HFFc6 (cell line): Measurements from ENCODE around the gene PPP1R3A. TPM values are rescaled to one million over a fixed set of nuclear protein-coding genes. Genes with fewer than 3 reads are reported as not detected.

Experiments
- DNase-seq: peaks from one replicate; pipeline ENCODE4 v3.0.0-alpha.2; 2018
- H3K27ac Mint-ChIP-seq: 2 replicates; pipeline ENCODE4 v1.8.0; 2020; ENCODE audit warnings: mild to moderate bottlenecking, mixed read lengths
- H3K27me3 Mint-ChIP-seq: 2 replicates; pipeline ENCODE4 v1.8.0; 2021; ENCODE audit warnings: mild to moderate bottlenecking, moderate library complexity, mixed read lengths; ENCODE audit not compliant: insufficient read depth
- H3K36me3 Mint-ChIP-seq: 2 replicates; pipeline ENCODE4 v1.8.0; 2021; ENCODE audit warnings: low read depth, mixed read lengths
- H3K4me1 Mint-ChIP-seq: 2 replicates; pipeline ENCODE4 v1.8.0; 2020; ENCODE audit warnings: low read depth, mixed read lengths
- H3K4me3 Mint-ChIP-seq: 2 replicates; pipeline ENCODE4 v1.8.0; 2020; ENCODE audit warnings: mild to moderate bottlenecking, moderate library complexity, mixed read lengths
- H3K9me3 Mint-ChIP-seq: 2 replicates; pipeline ENCODE4 v1.8.0; 2020; ENCODE audit warnings: mild to moderate bottlenecking, mixed read lengths
- long read RNA-seq: library from polyadenylated mRNA; unstranded; transcript quantifications from one replicate; pipeline ENCODE4 v2.0.0, GENCODE V29; 2019
- total RNA-seq, 6 experiments: library from RNA; stranded (reverse); fragmentation: NEBNext Ultra II Directional; extraction: Animal tissue kit (Norgen Biotek cat#: 25700); gene quantifications; 2 replicates in 1 of 6; 3 replicates in 5 of 6; pipeline ENCODE4 v1.2.3, GENCODE V29; 2021
- TF ChIP-seq, protein P1 (sequence below): fragments of 200-600 bp; sonication (generic); IDR thresholded peaks from 2 replicates; pipeline ENCODE4 v1.5.0; 2021; ENCODE audit warnings: antibody characterized with exemption, mild to moderate bottlenecking

The PPP1R3A gene
- total RNA-seq = not detected
- long read RNA-seq = 0 reads

GRCh38 chr7:113918946-113919345, at the start of gene PPP1R3A:
PPP1R3A (minus strand) TSS chr7:113919009; CDS start chr7:113918996, 13 bp downstream.
- H3K4me3 Mint-ChIP-seq = no peak within 1 kb of the TSS
- DNase-seq = no peak
- H3K9me3 Mint-ChIP-seq = peaks cover 5% of the 10 kb centered on the region; the same call in 1 of the 2 replicates
- H3K36me3 Mint-ChIP-seq = no peaks in the 10 kb centered on the region
- TF ChIP-seq, protein P1, sequence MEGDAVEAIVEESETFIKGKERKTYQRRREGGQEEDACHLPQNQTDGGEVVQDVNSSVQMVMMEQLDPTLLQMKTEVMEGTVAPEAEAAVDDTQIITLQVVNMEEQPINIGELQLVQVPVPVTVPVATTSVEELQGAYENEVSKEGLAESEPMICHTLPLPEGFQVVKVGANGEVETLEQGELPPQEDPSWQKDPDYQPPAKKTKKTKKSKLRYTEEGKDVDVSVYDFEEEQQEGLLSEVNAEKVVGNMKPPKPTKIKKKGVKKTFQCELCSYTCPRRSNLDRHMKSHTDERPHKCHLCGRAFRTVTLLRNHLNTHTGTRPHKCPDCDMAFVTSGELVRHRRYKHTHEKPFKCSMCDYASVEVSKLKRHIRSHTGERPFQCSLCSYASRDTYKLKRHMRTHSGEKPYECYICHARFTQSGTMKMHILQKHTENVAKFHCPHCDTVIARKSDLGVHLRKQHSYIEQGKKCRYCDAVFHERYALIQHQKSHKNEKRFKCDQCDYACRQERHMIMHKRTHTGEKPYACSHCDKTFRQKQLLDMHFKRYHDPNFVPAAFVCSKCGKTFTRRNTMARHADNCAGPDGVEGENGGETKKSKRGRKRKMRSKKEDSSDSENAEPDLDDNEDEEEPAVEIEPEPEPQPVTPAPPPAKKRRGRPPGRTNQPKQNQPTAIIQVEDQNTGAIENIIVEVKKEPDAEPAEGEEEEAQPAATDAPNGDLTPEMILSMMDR = no peak
- H3K4me1 Mint-ChIP-seq = no peaks in the 10 kb centered on the region
- H3K27ac Mint-ChIP-seq = no peak within 1 kb of the TSS
- H3K27me3 Mint-ChIP-seq = no peaks in the 10 kb centered on the region

DNA sequence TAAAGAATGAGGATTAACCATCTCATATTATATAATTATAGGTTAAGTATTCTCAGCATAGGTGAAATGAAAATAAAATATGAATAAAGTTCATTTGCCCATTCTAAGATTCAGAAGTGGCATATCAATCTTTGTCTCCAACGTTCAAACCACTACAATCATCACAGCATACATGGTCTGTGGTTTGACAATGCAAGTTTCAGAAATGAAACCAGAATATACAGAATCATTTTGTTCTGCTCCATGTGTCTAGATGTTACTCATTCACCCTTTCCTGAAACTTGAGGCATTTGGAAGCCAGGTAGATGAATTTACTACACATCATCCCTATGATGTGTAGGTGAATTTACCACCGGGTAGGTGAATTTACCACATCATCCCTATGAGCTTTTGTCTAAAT, 44.5 kb upstream of the PPP1R3A start:
- peaks cover 5% of the 10 kb centered on the region; the same call in 1 of the 2 replicates for H3K36me3 Mint-ChIP-seq
- DNase-seq = no peak
- H3K4me3 Mint-ChIP-seq = no peak overlapping the region
- H3K4me1 Mint-ChIP-seq = no peaks in the 10 kb centered on the region
- TF ChIP-seq, protein P1 = no peak
- H3K27me3 Mint-ChIP-seq = no peaks in the 10 kb centered on the region
- peaks cover 49% of the 10 kb centered on the region for H3K9me3 Mint-ChIP-seq
- no peak overlapping the region for H3K27ac Mint-ChIP-seq

DNA sequence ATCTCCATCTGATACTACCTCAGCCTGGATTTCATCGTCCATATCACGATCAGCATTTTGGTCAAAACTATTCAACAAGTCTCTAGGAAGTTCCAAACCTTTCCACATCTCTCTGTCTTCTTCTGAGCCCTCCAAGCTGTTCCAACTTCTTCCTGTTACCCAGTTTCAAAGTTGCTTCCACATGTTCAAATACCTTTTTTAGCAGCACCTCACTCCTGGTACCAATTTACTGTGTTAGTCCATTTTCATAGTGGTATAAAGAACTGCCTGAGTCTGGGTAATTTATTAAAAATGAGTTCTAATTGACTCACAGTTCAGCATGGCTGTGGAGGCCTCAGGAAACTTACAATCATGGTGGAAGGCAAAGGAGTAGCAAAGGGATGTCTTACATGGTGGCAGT, 41.1 kb upstream of the PPP1R3A start:
- no peaks in the 10 kb centered on the region for H3K4me1 Mint-ChIP-seq
- H3K4me3 Mint-ChIP-seq = no peak overlapping the region
- H3K9me3 Mint-ChIP-seq = peaks cover 47% of the 10 kb centered on the region
- no peaks in the 10 kb centered on the region for H3K27me3 Mint-ChIP-seq
- no peak for DNase-seq
- H3K36me3 Mint-ChIP-seq = peaks cover 5% of the 10 kb centered on the region; the same call in 1 of the 2 replicates
- TF ChIP-seq, protein P1 = no peak
- H3K27ac Mint-ChIP-seq = no peak overlapping the region

DNA sequence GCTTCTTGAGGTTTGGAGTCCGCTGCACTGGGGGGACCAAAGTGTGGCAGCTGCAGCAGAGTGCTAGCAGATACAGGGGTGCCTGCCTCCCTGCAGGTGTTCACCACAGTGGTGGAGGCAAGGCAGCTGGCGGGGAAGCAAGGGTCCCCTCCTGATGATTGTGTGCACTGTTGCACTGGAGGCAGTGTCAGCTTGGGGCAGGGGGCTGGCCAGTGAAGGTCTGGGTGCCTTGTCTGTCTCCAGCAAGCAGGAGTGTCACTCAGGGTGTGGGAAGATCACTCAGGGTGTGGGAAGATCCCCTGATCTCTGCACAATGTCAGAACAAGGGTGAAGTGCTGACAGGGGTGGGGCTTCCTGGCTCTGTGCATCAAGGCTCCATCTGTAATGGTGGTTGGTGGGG, 36.3 kb upstream of the PPP1R3A start:
- Mint-ChIP-seq H3K27ac (no peak overlapping the region), H3K27me3 (no peaks in the 10 kb centered on the region), H3K36me3 (peaks cover 9% of the 10 kb centered on the region; the same call in 1 of the 2 replicates), H3K4me1 (no peaks in the 10 kb centered on the region), H3K9me3 (peaks cover 66% of the 10 kb centered on the region), H3K4me3 (no peak overlapping the region)
- TF ChIP-seq, protein P1 = no peak
- DNase-seq = no peak

DNA sequence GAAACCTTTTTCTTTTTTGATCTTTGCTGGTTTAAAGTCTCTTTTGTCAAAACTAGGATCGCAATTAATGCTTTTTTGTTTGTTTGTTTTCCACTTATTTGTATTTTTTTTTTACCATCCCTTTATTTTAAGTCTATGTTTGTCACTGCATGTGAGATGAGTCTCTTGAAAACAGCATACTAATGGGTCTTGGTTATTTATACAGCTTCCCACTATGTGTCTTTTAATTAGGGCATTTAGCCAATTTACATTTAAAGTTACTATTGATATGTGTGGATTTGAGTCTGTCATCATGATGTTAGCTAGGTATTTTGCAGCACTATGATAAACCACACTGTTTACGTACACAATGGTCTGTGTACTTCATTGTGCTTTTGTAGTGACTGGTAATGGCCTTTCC, 34.7 kb upstream of the PPP1R3A start:
- Mint-ChIP-seq H3K36me3 (peaks cover 5% of the 10 kb centered on the region; the same call in 1 of the 2 replicates), H3K27me3 (no peaks in the 10 kb centered on the region), H3K4me1 (no peaks in the 10 kb centered on the region), H3K27ac (no peak overlapping the region), H3K9me3 (peaks cover 53% of the 10 kb centered on the region), H3K4me3 (no peak overlapping the region)
- DNase-seq = no peak
- TF ChIP-seq, protein P1 = no peak
